RWPE2 (cell line): ENCODE data around the gene NCOA3.

ENCODE experiments used
- ATAC-seq: fragments of 200-7000 bp; cut with Tn5 transposase; 3 replicates; pipeline ENCODE4 v1.9.1; 2021; ENCODE audit warnings: low read depth
- DNase-seq: peaks from one replicate; pipeline ENCODE4 v3.0.0-alpha.2; 2020; ENCODE audit warnings: low spot score
- H3K27ac ChIP-seq: fragments of 450-650 bp; 2 replicates; pipeline ENCODE4 v1.5.1; 2017; ENCODE audit warnings: mild to moderate bottlenecking; ENCODE audit not compliant: poor library complexity, severe bottlenecking
- H3K27me3 ChIP-seq: fragments of 250-450 bp; sonication (Bioruptor Pico); 2 replicates; pipeline ENCODE4 v1.5.1; 2021; ENCODE audit warnings: mild to moderate bottlenecking, moderate library complexity; ENCODE audit not compliant: insufficient read depth, poor library complexity, severe bottlenecking
- H3K36me3 ChIP-seq: fragments of 250-450 bp; sonication (Bioruptor Pico); 2 replicates; pipeline ENCODE4 v1.5.1; 2020; ENCODE audit warnings: low read depth, mild to moderate bottlenecking, moderate library complexity
- H3K4me1 ChIP-seq: fragments of 250-450 bp; sonication (Bioruptor Pico); 2 replicates; pipeline ENCODE4 v1.5.1; 2021; ENCODE audit warnings: mild to moderate bottlenecking, moderate library complexity; ENCODE audit not compliant: insufficient read depth, poor library complexity, severe bottlenecking
- H3K4me3 ChIP-seq: fragments of 250-450 bp; sonication (Bioruptor Pico); 2 replicates; pipeline ENCODE4 v1.5.1; 2021; ENCODE audit warnings: mild to moderate bottlenecking, moderate library complexity; ENCODE audit not compliant: severe bottlenecking
- H3K9me3 ChIP-seq: fragments of 250-450 bp; sonication (Bioruptor Pico); 2 replicates; pipeline ENCODE4 v1.5.1; 2021; ENCODE audit warnings: mild to moderate bottlenecking, moderate library complexity; ENCODE audit not compliant: severe bottlenecking
- CTCF ChIP-seq: fragments of 450-650 bp; IDR thresholded peaks from one replicate; pipeline ENCODE4 v1.5.1; 2017; ENCODE audit warnings: mild to moderate bottlenecking, moderate library complexity; ENCODE audit not compliant: poor library complexity, severe bottlenecking

NCOA3 gene

GRCh38 chr20:47631078-47631477 is 129.4 kb downstream of the NCOA3 start:
- Histone ChIP-seq H3K27ac (no peak overlapping the region), H3K36me3 (peaks cover 89% of the 10 kb centered on the region), H3K27me3 (no peaks in the 10 kb centered on the region), H3K4me3 (no peak overlapping the region), H3K9me3 (no peaks in the 10 kb centered on the region), H3K4me1 (no peaks in the 10 kb centered on the region)
- TF ChIP-seq CTCF = no peak
- no peak for ATAC-seq
- no peak for DNase-seq

DNA sequence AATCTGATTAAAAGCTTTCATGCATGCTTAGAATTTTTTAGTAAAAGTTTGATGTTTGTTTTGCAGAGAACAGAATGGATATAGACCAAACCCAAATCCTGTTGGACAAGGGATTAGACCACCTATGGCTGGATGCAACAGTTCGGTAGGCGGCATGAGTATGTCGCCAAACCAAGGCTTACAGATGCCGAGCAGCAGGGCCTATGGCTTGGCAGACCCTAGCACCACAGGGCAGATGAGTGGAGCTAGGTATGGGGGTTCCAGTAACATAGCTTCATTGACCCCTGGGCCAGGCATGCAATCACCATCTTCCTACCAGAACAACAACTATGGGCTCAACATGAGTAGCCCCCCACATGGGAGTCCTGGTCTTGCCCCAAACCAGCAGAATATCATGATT is 133.6 kb downstream of the NCOA3 start:
- DNase-seq (no peak), ATAC-seq (no peak)
- TF ChIP-seq CTCF = no peak
- H3K9me3 ChIP-seq = no peaks in the 10 kb centered on the region
- no peaks in the 10 kb centered on the region for H3K4me1 ChIP-seq
- H3K4me3 ChIP-seq = no peak overlapping the region
- peaks cover 86% of the 10 kb centered on the region for H3K36me3 ChIP-seq
- no peak overlapping the region for H3K27ac ChIP-seq
- H3K27me3 ChIP-seq = no peaks in the 10 kb centered on the region

- H3K36me3 ChIP-seq = peaks cover 90% of the 10 kb centered on the region
- no peak for DNase-seq
Observed at GRCh38 chr20:47638851-47639250, 137.2 kb downstream of the NCOA3 start.

DNA sequence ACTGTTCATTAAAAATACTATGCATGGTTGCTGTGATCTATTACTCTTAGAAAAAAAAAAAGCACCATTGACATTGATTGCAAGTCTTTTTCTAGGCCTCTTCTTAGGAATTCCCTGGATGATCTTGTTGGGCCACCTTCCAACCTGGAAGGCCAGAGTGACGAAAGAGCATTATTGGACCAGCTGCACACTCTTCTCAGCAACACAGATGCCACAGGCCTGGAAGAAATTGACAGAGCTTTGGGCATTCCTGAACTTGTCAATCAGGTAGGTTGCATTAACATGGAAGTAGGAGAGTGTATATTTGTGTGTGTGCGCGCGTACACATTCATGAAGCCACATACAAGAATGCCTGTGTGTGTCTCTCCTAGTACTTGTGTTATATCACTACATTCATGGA is 140.4 kb downstream of the NCOA3 start:
- Histone ChIP-seq H3K27me3 (no peaks in the 10 kb centered on the region), H3K9me3 (no peaks in the 10 kb centered on the region), H3K4me1 (no peaks in the 10 kb centered on the region), H3K36me3 (peaks cover 92% of the 10 kb centered on the region), H3K27ac (no peak overlapping the region), H3K4me3 (no peak overlapping the region)
- ATAC-seq (no peak), DNase-seq (no peak)
- no peak for TF ChIP-seq CTCF

More at GRCh38 chr20:47638851-47639250, 137.2 kb downstream of the NCOA3 start:
- Histone ChIP-seq H3K27ac (no peak overlapping the region), H3K27me3 (no peaks in the 10 kb centered on the region), H3K4me1 (no peaks in the 10 kb centered on the region), H3K4me3 (no peak overlapping the region), H3K9me3 (no peaks in the 10 kb centered on the region)
- ATAC-seq = no peak
- no peak for TF ChIP-seq CTCF

DNA sequence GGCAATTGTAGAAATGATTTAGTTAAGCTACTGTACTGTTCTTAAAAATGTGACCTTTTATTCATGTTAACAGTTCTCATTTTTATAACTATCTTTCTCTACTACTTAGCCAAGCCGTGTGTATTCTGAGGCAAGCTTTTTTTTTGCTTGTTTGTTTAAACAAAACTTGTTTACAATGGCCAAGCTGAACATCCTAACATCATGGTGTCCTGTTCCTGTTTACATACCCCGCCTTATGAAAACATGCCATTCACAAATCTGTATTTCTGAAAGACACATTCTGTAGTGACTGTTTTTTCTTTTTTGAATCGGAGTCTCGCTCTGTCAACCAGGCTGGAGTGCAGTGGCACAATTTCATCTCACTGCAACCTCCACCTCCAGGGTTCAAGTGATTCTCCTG is 140.9 kb downstream of the NCOA3 start:
- Histone ChIP-seq H3K36me3 (peaks cover 92% of the 10 kb centered on the region), H3K4me3 (no peak overlapping the region), H3K27ac (no peak overlapping the region), H3K9me3 (no peaks in the 10 kb centered on the region), H3K4me1 (no peaks in the 10 kb centered on the region), H3K27me3 (no peaks in the 10 kb centered on the region)
- no peak for DNase-seq
- ATAC-seq = no peak
- no peak for TF ChIP-seq CTCF
